ENCODE measurements around the gene RNH1. TPM values are rescaled to one million over a fixed set of nuclear protein-coding genes. Genes with fewer than 3 reads are reported as not detected.
"Not testable (repeated sequence)": the region's sequence is repeated elsewhere in the genome, so short reads cannot be mapped to it uniquely, and the experiment has no call there.

Gene RNH1
- total and polyA plus RNA-seq, 2 donors (not counting 1 experiment from before 2014, with no cell fraction given), result 102 to 561 TPM

GRCh38 chr11:521177-521688 is 14.2 kb upstream of the RNH1 start:
- DNase-seq (ENCODE audit: low read depth in 2 of 2), result no peak
- H3K9ac ChIP-seq (ENCODE audit: insufficient read depth, low read length), result no peak overlapping the region
- no peak overlapping the region for H3K4me2 ChIP-seq (ENCODE audit: extremely low read depth, insufficient read depth, low read length)
- no peak overlapping the region for H3K4me3 ChIP-seq (replicated peaks in 1 of 4; ENCODE audit: control extremely low read depth in 1 of 4, insufficient read depth in 1 of 4, low read depth in 3 of 4, low read length in 4 of 4)
- no peaks in the 10 kb centered on the region for H3K36me3 ChIP-seq (ENCODE audit: control insufficient read depth, insufficient read depth, low read length)
- no peak overlapping the region for H3K27ac ChIP-seq (ENCODE audit: insufficient read depth, low read length)
- H3K27me3 ChIP-seq (ENCODE audit: control insufficient read depth, insufficient read depth, low read length), result no peaks in the 10 kb centered on the region
- H3K9me3 ChIP-seq (ENCODE audit: control insufficient read depth, insufficient read depth, low read depth, low read length), result no peaks in the 10 kb centered on the region
- H4K20me1 ChIP-seq (ENCODE audit: control insufficient read depth, extremely low read depth, insufficient read depth, low read length), result no peaks in the 10 kb centered on the region
- TF ChIP-seq EZH2 (IDR thresholded peaks at IDR 0.05; ENCODE audit: low read length, missing control alignments), result no peak
- TF ChIP-seq, protein P1, sequence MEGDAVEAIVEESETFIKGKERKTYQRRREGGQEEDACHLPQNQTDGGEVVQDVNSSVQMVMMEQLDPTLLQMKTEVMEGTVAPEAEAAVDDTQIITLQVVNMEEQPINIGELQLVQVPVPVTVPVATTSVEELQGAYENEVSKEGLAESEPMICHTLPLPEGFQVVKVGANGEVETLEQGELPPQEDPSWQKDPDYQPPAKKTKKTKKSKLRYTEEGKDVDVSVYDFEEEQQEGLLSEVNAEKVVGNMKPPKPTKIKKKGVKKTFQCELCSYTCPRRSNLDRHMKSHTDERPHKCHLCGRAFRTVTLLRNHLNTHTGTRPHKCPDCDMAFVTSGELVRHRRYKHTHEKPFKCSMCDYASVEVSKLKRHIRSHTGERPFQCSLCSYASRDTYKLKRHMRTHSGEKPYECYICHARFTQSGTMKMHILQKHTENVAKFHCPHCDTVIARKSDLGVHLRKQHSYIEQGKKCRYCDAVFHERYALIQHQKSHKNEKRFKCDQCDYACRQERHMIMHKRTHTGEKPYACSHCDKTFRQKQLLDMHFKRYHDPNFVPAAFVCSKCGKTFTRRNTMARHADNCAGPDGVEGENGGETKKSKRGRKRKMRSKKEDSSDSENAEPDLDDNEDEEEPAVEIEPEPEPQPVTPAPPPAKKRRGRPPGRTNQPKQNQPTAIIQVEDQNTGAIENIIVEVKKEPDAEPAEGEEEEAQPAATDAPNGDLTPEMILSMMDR (conservative IDR thresholded peaks at IDR 0.05 in 1 of 2, IDR thresholded peaks at IDR 0.05 in 1 of 2; ENCODE audit: low read depth in 1 of 2, low read length in 2 of 2), result no peak
- no peaks in the 10 kb centered on the region for H3K79me2 ChIP-seq (ENCODE audit: control insufficient read depth, insufficient read depth, low read length)
- peaks cover 2% of the 10 kb centered on the region for H3K4me1 ChIP-seq (ENCODE audit: control insufficient read depth, extremely low read depth, insufficient read depth, low read length)
- no peak overlapping the region for H2AFZ ChIP-seq (ENCODE audit: low read length)

DNA sequence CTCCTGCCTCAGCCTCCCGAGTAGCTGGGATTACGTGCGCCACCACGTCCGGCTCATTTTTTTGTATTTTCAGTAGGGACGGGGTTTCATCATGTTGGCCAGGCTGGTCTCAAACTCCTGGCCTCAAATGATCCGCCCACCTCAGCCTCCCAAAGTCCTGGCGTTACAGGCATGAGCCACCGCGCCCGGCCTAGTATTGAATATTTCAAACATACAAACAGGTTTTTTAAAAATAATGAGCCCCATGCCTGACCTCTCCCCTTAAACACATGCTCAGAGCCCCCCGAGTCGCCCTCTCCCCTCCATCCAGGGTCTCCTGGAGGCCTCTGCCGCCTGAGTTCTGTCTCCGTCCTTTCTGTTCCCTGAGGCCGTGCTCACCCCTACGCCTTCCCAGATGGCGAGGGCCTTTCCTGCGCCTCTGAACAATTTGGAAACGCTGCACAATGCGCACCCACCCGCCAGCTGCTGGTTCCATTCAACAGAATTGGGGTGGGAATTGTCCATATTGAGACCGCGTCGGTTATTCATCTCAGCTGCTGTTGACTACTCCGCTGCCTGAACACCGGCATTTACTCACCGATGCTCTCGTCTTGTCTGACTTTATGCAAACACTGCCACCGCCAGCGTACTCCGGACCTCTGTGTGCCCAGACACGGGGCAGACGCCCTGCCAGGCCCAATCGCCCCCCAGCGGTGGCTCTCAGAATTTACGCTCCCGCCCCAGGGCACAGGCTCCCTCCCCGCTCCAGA is 13.6 kb upstream of the RNH1 start:
- Histone ChIP-seq H3K9me3 (ENCODE audit: control insufficient read depth, insufficient read depth, low read depth, low read length) (no peaks in the 10 kb centered on the region), H3K36me3 (ENCODE audit: control insufficient read depth, insufficient read depth, low read length) (no peaks in the 10 kb centered on the region), H2AFZ (ENCODE audit: low read length) (no peak overlapping the region), H3K4me3 (replicated peaks in 1 of 4; ENCODE audit: control extremely low read depth in 1 of 4, insufficient read depth in 1 of 4, low read depth in 3 of 4, low read length in 4 of 4) (no peak overlapping the region), H3K27ac (ENCODE audit: insufficient read depth, low read length) (no peak overlapping the region), H3K79me2 (ENCODE audit: control insufficient read depth, insufficient read depth, low read length) (no peaks in the 10 kb centered on the region), H3K27me3 (ENCODE audit: control insufficient read depth, insufficient read depth, low read length) (no peaks in the 10 kb centered on the region), H4K20me1 (ENCODE audit: control insufficient read depth, extremely low read depth, insufficient read depth, low read length) (no peaks in the 10 kb centered on the region), H3K4me1 (ENCODE audit: control insufficient read depth, extremely low read depth, insufficient read depth, low read length) (peaks cover 2% of the 10 kb centered on the region), H3K4me2 (ENCODE audit: extremely low read depth, insufficient read depth, low read length) (no peak overlapping the region), H3K9ac (ENCODE audit: insufficient read depth, low read length) (no peak overlapping the region)
- TF ChIP-seq, protein P1 (conservative IDR thresholded peaks at IDR 0.05 in 1 of 2, IDR thresholded peaks at IDR 0.05 in 1 of 2; ENCODE audit: low read depth in 1 of 2, low read length in 2 of 2), result peak in 1 of 2 donors; percentile 4
- TF ChIP-seq EZH2 (IDR thresholded peaks at IDR 0.05; ENCODE audit: low read length, missing control alignments), result no peak
- no peak for DNase-seq (ENCODE audit: low read depth in 2 of 2)

DNA sequence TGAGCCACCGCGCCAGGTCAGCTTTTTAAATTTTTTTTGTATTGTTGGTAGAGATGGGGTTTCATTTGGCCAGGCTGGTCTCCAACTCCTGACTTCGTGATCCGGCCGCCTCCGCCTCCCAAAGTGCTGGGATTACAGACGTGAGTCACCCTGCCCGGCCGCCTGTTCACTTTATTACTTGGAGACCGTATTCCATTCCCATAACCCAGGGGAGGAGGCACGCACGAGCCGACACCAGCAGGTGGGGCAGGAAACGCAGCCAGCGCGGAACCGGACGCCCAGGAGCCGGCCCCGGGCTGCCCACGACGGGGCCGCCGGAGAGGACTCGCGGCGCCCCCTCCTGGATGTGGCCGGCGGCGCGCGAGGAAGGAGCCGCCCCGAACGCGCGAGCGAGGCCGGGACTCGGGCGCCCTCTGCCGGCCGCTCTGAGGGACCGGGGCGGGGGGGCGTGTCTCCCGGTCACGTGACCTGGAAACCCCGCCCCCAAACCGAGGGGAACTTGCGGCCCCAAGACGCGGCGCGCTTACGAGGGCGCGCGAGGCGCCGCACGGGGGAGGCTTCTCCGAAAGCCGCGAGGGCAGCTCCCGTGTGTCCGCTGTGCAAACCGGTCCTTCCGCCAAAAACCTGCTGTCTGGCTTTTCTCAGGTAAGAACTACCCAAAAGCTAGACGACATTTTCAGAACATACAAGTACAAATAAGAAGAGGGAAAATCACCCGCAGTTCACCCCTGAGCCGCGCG is 11.6 kb upstream of the RNH1 start:
- H3K27ac ChIP-seq (ENCODE audit: insufficient read depth, low read length), result peak overlapping the region; percentile 61
- H2AFZ ChIP-seq (ENCODE audit: low read length), result no peak overlapping the region
- H3K36me3 ChIP-seq (ENCODE audit: control insufficient read depth, insufficient read depth, low read length), result no peaks in the 10 kb centered on the region
- TF ChIP-seq, protein P1 (conservative IDR thresholded peaks at IDR 0.05 in 1 of 2, IDR thresholded peaks at IDR 0.05 in 1 of 2; ENCODE audit: low read depth in 1 of 2, low read length in 2 of 2), result peak in 1 of 2 donors; percentile 72
- no peak for TF ChIP-seq EZH2 (IDR thresholded peaks at IDR 0.05; ENCODE audit: low read length, missing control alignments)
- no peaks in the 10 kb centered on the region for H4K20me1 ChIP-seq (ENCODE audit: control insufficient read depth, extremely low read depth, insufficient read depth, low read length)
- H3K4me3 ChIP-seq (replicated peaks in 1 of 4; ENCODE audit: control extremely low read depth in 1 of 4, insufficient read depth in 1 of 4, low read depth in 3 of 4, low read length in 4 of 4), result peak overlapping the region in 3 of 4 experiments; percentile 6 to 46 (median 42)
- no peak overlapping the region for H3K9ac ChIP-seq (ENCODE audit: insufficient read depth, low read length)
- no peaks in the 10 kb centered on the region for H3K9me3 ChIP-seq (ENCODE audit: control insufficient read depth, insufficient read depth, low read depth, low read length)
- no peaks in the 10 kb centered on the region for H3K79me2 ChIP-seq (ENCODE audit: control insufficient read depth, insufficient read depth, low read length)
- peaks cover 2% of the 10 kb centered on the region for H3K4me1 ChIP-seq (ENCODE audit: control insufficient read depth, extremely low read depth, insufficient read depth, low read length)
- H3K4me2 ChIP-seq (ENCODE audit: extremely low read depth, insufficient read depth, low read length), result peak overlapping the region; percentile 40
- H3K27me3 ChIP-seq (ENCODE audit: control insufficient read depth, insufficient read depth, low read length), result no peaks in the 10 kb centered on the region
- DNase-seq (ENCODE audit: low read depth in 2 of 2), result peak; percentile 89 to 94

- not testable (repeated sequence) for H2AFZ ChIP-seq (ENCODE audit: low read length); H4K20me1 ChIP-seq (ENCODE audit: control insufficient read depth, extremely low read depth, insufficient read depth, low read length); H3K27ac ChIP-seq (ENCODE audit: insufficient read depth, low read length); H3K79me2 ChIP-seq (ENCODE audit: control insufficient read depth, insufficient read depth, low read length); H3K36me3 ChIP-seq (ENCODE audit: control insufficient read depth, insufficient read depth, low read length); H3K9ac ChIP-seq (ENCODE audit: insufficient read depth, low read length); H3K27me3 ChIP-seq (ENCODE audit: control insufficient read depth, insufficient read depth, low read length); H3K9me3 ChIP-seq (ENCODE audit: control insufficient read depth, insufficient read depth, low read depth, low read length); H3K4me2 ChIP-seq (ENCODE audit: extremely low read depth, insufficient read depth, low read length); DNase-seq (ENCODE audit: low read depth in 2 of 2); H3K4me1 ChIP-seq (ENCODE audit: control insufficient read depth, extremely low read depth, insufficient read depth, low read length); H3K4me3 ChIP-seq (replicated peaks in 1 of 4; ENCODE audit: control extremely low read depth in 1 of 4, insufficient read depth in 1 of 4, low read depth in 3 of 4, low read length in 4 of 4)
Observed at GRCh38 chr11:516918-517685, 10.1 kb upstream of the RNH1 start.
